GM18868 (cell line): ENCODE data around the gene GPR18.
"Not testable (repeated sequence)": the region's sequence is repeated elsewhere in the genome, so short reads cannot be mapped to it uniquely, and the experiment has no call there.

ENCODE experiments used
- ATAC-seq: cut with Tn5 transposase; IDR thresholded peaks from one replicate; pipeline ENCODE4 v1.9.1; 2021; ENCODE audit warnings: mild to moderate bottlenecking, moderate library complexity; ENCODE audit not compliant: unreplicated experiment

The GPR18 gene

DNA sequence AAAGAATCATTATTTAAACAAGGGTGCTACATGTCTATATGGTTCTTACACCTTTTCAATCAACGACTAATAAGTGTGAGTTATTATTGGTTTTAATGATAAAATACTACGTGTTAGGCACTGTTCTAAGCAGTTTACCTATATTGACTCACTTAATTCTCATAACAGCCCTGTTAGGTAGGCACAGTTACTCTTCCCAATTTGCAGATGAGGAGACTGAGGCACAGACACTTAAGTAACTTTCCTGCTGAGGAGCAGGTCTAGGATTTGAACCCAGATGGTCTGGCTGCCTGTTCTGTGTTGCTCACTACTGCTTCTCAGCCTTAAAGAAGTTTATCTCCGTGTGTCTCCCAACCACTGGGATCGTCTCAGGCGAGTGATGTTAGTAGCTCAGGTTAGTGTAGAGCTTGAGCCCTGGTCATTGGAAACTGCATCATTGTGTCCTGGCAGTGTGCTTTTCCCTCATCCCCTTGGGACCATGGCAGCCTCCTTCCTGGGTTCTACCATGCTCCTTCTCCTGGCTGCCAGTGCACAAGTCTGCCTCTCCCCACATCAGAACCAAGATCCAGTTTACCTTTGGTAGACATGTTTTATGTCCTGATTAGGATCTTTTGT is 46.7 kb downstream of the GPR18 start:
- ATAC-seq, result no peak

DNA sequence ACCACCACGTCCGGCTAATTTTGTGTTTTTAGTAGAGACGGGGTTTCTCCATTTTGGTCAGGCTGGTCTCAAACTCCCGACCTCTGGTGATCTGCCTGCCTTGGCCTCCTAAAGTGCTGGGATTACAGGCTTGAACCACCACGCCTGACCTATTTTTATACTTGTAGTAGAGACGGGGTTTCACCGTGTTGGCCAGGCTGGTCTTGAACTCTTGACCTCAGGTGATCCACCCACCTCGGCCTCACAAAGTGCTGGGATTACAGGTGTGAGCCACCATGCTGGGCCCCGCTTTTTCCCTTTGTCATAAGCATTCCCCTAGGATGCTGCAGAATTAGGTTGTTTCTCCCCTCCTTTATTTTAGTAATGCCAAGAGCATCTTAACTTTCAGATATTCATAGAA is 47.6 kb downstream of the GPR18 start:
- ATAC-seq, result not testable (repeated sequence)

DNA sequence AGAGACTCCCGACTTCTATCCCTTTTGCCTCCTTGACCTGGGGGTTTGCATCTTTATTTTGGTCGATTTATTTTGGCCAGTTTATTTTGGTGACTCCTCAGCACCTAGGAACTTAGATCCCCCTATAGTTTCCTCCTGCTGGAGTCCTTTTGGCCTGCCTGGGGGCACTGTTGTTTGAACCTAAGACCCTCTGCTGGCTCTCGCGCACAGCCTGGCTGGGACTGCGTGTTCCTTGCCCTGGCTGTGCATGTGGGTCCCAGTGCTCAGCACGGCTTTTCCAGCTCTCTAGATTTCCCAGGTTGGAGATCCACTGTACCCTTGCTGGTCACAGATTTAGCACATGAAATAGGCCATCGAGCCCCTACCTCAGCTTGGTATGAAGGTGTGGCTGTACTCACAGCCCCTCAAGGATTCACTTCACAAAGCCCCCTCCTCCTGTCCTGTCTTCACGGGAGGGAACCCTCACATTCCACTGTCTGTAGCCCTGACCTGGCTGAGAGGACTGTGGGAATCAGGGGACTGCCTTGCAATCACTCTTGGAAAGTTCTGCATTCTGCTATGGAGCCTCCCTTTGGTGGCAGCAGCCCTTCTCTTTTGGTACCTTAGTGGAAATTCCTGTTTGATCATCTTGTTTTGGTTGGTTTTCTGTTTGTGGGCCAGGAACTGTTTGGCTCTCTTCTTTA is 49.2 kb downstream of the GPR18 start:
- ATAC-seq, result no peak

DNA sequence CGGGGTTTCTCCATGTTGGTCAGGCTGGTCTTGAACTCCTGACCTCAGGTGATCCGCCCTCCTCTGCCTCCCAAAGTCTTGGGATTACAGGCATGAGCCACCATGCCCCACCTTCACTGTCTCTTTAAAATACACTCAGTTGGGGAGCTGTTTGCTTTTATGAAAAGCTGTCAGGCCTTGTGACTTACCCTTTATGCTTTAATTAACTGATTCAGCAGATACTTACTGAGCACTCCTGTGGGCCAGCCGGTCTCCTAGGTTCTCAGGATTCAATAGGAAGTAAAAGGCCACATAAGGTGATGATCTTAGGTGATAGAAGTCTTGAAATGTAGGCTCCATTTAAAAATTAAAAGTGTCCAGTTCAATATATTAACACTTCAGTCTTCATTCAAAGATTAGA is 50.0 kb downstream of the GPR18 start:
- ATAC-seq, result no peak

DNA sequence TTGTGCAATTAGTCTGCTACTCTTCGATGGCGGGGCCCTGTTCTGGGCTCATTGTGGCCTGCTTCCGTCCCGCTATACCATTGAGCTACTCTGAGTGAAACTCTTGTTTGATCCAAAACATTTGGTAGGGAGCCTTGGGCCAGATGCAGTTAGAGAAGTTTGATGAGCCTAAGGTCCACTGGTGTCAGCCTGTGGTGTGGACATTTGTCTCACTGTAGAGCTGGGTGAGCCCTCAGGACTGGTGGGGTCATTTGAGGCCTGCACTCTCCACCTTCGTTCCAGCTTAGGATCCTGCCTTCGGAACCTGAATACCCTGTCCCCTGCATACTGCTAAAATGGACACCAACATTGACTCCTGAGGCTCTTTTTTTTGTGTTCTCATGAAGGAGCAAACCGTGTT is 50.7 kb downstream of the GPR18 start:
- ATAC-seq, result no peak

DNA sequence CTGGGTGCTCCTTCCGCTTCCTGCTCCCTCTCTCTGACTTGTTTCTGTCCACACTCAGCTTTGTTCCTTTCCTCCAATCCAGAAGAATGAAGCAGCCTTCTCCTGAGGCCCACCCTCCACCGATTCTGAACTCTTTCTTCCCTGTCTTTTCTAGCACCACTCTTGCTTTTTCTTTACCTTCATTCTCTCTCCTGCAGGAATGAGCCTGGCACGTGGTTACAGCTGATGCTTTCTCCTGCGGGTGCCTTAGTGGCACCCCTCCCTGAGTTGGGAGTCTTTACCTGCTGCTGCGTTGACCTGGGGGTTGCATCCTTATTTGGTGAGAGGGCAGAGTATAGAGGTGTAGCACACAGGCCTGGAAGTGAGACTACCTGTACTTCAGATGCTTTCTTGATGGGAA is 51.3 kb downstream of the GPR18 start:
- ATAC-seq, result no peak

DNA sequence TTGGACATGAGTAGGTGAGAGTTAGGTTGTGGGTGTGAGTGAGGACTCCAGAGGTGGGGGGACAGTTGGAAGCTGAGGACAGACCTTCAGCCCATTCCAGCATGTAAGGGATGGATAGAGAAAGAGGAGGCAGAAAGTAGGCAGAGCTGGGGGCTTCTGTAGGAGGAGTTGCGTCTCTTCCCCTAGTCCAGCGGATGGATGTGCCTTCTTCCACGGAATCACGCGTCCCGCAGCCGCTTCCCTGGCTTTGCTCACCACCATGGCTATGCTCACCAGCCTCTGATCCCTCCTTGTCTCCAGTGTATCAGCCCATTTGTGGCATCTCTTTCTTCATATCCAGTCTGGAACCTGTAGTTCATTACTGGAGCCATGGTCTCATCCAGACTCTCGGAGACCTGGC is 52.0 kb downstream of the GPR18 start:
- ATAC-seq, result no peak

DNA sequence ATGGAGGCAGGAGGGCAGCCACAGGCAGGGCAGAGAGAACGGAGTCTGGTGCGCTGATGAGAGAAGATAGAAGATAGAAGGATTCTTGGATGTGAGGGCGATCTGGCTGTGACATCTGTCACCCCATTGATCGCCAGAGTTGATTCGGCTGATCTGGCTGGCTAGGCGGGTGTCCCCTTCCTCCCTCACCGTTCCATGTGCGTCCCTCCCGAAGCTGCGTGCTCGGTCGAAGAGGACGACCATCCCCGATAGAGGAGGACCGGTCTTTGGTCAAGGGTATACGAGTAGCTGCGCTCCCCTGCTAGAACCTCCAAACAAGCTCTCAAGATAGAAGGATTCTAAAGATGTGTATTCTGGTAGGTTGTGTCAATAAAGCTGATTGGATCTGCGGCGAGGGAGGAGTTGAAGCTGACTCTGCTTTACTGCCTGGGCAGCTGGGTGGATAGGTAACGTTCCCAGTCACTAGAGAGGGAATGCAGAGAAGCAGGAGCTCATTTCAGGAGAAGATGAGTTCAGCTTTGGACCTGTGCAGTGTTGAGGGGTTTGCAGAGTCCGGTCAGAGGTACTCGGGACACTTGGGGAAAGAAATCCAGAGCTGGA is 52.5 kb downstream of the GPR18 start:
- ATAC-seq, result no peak
